C4-2B (cell line): ENCODE data around the gene RYK.

Source experiments
- CTCF ChIP-seq: fragments of 450-650 bp; conservative IDR thresholded peaks from 2 replicates; pipeline ENCODE4 v1.5.1; 2017; ENCODE audit warnings: mild to moderate bottlenecking
- ZFX ChIP-seq: fragments of 450-650 bp; IDR thresholded peaks from 2 replicates; pipeline ENCODE4 v1.6.1; 2017

- TF ChIP-seq CTCF: no peak
- no peak for TF ChIP-seq ZFX
Observed at GRCh38 chr3:134228479-134228878, 22.2 kb downstream of the RYK start.
